GM12874 (cell line): ENCODE measurements around the gene MGMT.

Experiments used
- TF ChIP-seq, protein P1 (sequence below): IDR thresholded peaks from 2 replicates; pipeline ENCODE4 v1.5.1; 2011; ENCODE audit warnings: low read depth, mild to moderate bottlenecking, control low read depth, low read length, moderate library complexity; ENCODE audit not compliant: insufficient read depth

Gene MGMT

DNA sequence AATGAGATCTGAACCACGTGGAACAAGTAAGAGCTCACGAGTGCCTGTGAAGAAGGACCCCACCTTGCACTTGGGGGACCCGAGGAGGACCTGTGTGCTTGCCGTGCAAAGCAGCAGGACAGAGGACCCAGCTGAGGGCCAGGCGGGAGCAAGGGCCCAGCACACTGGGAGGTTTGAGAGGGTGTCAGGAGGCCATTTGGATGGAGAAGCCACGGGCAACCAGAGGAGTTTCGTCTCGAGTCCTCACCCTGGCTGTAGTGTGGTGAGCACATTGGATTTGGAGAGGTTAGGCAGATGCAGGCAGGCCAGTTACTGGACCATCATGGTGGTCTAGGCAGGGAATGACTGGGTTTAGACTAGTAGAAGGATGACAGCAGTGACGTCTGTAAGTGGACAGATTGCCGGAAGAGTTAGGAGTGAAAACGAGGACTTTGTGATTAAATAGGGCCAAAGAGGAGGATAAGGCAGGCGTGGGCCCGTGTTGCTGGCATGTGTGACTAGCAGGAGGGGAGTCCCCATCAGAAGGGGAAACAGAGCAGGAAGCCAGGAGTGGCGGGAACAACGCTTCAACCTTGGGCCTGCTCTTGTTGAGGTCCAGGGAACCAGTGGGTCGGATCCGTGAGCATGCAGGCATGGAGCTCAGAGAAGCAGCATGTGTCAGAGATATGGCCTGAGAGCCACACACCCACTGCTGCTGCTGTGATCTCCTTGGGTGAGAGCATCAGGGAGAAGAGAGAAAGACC is 208.2 kb downstream of the MGMT start:
- TF ChIP-seq, protein P1, sequence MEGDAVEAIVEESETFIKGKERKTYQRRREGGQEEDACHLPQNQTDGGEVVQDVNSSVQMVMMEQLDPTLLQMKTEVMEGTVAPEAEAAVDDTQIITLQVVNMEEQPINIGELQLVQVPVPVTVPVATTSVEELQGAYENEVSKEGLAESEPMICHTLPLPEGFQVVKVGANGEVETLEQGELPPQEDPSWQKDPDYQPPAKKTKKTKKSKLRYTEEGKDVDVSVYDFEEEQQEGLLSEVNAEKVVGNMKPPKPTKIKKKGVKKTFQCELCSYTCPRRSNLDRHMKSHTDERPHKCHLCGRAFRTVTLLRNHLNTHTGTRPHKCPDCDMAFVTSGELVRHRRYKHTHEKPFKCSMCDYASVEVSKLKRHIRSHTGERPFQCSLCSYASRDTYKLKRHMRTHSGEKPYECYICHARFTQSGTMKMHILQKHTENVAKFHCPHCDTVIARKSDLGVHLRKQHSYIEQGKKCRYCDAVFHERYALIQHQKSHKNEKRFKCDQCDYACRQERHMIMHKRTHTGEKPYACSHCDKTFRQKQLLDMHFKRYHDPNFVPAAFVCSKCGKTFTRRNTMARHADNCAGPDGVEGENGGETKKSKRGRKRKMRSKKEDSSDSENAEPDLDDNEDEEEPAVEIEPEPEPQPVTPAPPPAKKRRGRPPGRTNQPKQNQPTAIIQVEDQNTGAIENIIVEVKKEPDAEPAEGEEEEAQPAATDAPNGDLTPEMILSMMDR = no peak

DNA sequence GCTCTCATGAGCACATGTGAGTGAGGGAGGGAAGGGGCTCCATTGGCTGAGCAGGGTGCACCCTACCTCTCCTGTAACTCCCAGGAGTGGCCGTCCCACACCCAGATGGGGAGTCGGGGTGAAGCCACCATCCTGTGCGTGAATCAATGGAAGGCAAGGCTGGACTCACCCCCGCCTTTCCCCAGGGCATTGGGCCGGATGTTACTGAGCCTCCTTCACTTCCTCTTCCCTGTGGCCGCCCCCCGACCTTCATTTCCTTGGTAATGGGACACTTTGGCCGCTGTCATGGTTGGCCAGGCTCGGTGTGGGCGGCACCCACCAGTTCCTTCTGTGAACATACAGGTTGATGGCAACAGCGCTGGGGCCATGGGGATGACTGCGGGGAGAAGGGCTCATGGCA is 209.0 kb downstream of the MGMT start:
- TF ChIP-seq, protein P1 = no peak

DNA sequence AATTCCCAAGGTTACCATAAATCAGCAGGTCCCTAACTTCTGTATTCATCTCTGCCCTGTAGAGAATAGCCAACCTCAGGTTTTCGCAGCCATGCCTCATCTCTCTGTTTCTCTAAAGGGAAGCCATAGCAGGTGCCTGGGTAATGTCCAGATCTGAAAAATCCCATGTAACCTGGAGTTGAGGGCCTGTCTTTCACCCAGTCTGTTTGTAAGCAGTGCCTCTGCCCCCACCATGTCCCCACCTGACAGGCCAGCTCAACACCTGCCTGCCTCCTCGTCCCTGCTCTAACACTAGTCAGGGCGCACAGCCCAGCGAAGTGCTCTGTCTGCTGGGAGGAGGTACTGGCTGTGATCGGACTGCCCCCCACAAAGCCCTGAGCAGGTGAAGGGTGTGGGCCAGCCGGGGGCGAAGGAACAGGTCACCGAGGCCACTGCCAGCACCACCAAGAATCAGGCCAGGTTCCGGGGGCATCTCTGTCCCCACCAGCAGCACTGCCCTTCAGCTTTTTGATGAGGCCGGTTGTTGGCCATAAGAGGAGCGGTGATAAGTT is 210.4 kb downstream of the MGMT start:
- TF ChIP-seq, protein P1 = no peak

DNA sequence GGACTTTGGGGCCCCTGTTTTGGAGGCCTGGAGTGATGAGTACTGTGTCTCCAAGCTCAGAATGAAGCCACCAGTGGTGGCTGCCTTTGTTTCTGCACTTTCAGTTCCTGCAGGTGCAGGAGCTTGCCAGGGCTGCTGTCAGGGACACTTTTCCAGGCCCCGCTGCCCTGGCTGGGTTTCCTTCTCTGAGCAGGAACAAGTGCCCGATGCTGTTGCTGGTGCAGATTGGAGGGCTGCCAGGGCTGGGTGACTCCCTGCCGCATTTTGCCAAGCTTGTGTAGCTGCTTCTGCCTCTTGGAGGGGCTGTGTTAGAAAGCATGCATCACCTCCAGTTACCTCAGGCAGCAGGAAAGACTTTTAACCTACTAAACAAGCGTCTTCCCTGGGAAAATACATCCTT is 211.1 kb downstream of the MGMT start:
- TF ChIP-seq, protein P1 = no peak

DNA sequence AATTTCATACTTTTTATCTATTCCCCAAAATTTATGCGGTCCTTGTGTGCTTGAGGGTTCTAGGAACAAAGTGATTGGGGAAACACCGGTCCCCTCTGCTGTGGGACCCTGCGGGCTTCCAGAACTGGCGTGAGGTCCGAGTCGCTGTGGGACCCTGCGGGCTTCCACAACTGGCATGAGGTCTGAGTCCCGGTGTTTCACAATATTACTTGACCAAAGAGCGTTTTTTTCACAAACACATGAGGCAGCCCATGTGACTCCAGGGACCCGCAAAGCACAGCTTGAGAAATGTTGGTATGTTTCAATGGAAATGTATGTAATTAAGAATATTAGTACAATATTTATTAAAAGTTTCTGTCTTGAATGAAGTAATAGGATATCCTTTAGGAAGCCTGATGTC is 212.2 kb downstream of the MGMT start:
- TF ChIP-seq, protein P1 = no peak

DNA sequence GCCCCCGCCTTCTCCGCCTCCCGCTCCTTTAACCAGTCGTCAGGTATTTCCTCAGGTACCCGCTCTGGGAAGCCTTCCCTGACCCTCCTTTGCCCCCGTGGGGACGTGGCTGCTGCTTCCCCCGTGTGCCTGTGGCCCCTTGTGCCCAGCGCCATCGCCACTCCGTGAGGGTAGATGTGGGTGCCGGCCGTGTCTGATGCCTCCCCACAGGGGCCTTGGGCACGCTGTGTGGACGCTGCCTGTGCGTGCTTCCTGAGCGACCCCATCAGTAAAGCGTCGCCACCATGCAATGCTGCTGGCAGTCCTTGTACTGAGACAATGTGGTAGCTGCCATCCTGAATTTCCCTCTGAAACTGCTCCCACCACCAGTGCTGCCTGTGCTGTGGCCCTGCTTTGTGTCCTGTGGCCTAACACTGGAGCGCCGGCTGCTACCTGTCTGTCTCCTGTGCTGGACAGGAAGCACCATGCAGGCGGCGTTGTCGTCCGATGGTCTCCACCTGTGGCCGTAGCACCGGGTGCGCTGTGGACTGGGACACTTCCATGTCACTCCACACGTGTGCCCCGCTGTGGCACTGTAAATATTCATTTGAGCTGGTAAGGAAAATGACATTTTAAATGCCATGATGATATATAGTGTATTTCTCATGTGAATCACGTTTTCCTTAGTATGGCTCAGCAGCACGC is 213.8 kb downstream of the MGMT start:
- TF ChIP-seq, protein P1 = no peak

DNA sequence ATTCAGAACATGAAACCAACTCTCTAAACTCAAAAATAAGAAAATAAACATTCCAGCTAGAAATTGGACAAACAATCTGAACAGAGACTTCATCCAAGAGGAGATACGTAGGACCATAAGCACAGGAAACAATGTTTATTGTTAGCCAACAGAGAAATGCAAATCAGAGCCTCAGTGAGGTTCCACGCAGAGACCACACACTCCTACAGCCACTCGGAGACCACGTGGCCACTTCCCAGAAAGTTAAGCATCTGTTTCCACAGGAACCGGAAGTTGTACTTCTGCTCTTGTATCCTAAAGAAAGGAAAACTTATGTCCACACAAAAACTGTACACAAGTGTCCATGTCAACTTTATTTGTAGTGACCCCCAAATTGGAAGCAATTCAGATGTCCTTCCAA is 214.8 kb downstream of the MGMT start:
- TF ChIP-seq, protein P1 = no peak
